Stimulated activated naive CD4-positive, alpha-beta T cell treated with Interleukin-2 at 50 U/mL for 16 hours (primary cell): ENCODE data around the gene IFT43.

ENCODE experiments used
- DNase-seq: peaks from one replicate; lab custom pipeline; 2025; lab: John Stamatoyannopoulos, UW

Gene IFT43

GRCh38 chr14:76112889-76113624, 127.5 kb downstream of the IFT43 start:
- no peak for DNase-seq

GRCh38 chr14:76113691-76114090, 128.1 kb downstream of the IFT43 start:
- no peak for DNase-seq

GRCh38 chr14:76115010-76115422, 129.5 kb downstream of the IFT43 start:
- DNase-seq: no peak

GRCh38 chr14:76117789-76118484, 132.4 kb downstream of the IFT43 start:
- DNase-seq: no peak

- no peak for DNase-seq
Measured at GRCh38 chr14:76118594-76118993, 133.0 kb downstream of the IFT43 start.

- DNase-seq: no peak
Measured at GRCh38 chr14:76121089-76121748, 135.7 kb downstream of the IFT43 start.

GRCh38 chr14:76123426-76124225, 138.1 kb downstream of the IFT43 start:
- DNase-seq: no peak

- no peak for DNase-seq
Measured at GRCh38 chr14:76125511-76125910, 139.9 kb downstream of the IFT43 start.

GRCh38 chr14:76126076-76126475, 140.5 kb downstream of the IFT43 start:
- DNase-seq: no peak

- no peak for DNase-seq
Measured at GRCh38 chr14:76129851-76130576, 144.5 kb downstream of the IFT43 start.

GRCh38 chr14:76131071-76131965, 145.8 kb downstream of the IFT43 start:
- DNase-seq: no peak

GRCh38 chr14:76133103-76133502, 147.5 kb downstream of the IFT43 start:
- no peak for DNase-seq
